EH (cell line): ENCODE measurements around the gene RASA3.
"Not testable (repeated sequence)": the region's sequence is repeated elsewhere in the genome, so short reads cannot be mapped to it uniquely, and the experiment has no call there.

Source experiments
- DNase-seq: peaks from one replicate; pipeline ENCODE4 v3.0.0-alpha.2; 2015; ENCODE audit warnings: low read depth

The RASA3 gene

DNA sequence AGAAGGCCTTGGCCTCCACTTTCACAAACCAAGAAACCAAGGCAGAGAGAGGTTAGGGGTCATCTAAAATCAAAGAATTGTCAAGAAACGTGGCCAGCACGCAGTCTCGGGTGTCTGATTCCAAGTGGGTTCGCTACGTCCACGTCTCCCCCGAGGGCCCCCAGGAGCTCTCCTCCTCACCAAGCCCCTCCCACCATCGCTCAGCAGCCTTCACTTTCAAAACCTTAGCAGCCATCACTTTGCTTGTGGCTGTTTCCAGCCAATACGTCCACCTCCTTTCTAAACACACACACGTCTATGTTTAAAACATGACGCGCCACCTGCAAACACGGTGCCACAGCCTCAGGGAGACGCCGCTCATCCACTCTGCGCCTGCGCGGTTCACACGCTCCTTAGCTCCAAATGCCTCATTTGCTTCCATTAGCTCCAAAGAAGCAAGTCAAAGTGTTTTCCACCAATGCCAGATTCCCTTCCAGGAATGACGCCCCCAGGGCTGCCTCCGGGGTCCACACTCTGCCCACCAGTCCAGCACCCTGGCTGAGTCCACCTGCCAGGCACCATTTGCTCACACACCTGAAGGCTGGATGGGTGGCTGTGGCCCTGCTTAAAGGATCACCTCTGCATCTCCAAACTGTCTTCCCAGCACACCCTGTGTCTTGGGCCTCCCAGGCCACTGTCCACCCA lies 5.5 kb downstream of the RASA3 start:
- no peak for DNase-seq

DNA sequence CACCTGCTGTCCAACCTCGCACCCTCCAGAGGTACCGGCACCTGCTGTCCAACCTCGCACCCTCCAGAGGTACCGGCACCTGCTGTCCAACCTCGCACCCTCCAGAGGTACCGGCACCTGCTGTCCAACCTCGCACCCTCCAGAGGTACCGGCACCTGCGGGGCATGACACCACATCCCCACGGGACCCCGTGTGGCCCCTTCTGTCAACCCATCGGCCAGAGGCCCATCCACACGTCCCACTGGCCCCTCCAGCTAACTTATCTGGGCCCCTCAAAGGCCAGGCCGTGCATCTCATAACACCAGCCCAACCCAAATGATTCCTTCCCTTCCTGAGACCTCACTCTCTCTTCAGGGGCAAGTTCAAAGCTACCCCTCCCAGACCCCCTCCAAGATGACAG lies 6.3 kb downstream of the RASA3 start:
- not testable (repeated sequence) for DNase-seq

DNA sequence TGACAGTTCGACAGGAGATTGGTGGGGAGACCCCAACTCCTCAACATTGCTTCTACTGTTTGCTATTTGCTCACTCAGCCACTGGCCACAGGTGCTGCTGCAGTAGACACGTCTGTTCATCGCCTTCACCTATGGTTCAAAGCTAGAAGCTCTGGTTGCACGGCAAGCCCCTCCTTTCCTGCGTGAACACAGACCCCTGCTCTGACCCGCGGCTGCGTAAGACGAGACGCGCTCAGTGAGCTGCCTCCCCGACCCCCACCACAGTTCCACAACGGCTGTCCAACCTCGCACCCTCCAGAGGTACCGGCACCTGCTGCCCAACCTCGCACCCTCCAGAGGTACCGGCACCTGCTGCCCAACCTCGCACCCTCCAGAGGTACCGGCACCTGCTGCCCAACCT lies 6.8 kb downstream of the RASA3 start:
- DNase-seq = no peak

DNA sequence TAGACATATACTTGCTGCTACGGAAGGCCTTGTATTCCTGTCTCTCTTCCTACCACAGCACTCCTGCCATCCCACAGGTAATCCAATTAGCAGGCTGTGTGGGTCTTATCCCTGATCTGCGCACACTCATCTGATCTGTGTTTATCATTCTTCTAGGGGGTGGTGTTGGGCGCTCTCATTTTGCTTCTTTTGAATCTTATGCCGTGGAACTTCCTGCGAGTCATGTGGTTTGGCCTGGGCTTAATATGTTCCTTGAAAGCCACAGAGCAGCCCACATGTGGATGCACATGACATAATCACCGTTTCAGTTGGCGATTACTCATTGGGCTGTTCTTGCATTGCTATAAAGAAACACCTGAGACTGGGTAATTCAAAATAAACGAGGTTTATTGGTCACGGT lies 7.5 kb downstream of the RASA3 start:
- peak; percentile 81 for DNase-seq

DNA sequence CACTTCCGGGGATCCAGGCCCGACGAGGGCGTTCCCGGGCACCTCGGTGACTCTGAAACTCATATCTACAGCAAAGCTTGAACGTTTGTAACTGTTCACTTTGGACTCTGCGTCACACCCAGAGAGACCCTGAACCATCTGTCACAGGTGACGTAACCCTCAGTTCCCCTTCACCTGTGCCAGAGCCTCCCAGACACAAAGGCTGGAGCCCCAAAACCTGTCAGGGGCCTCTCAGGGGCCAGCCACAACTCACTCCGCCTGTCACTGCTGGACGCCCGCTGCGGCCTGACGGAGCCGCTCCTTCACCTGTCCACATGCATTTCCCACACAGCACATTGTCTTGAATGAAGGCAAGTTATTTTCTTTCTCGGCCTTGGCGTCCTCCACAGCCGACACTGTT lies 8.0 kb downstream of the RASA3 start:
- no peak for DNase-seq

DNA sequence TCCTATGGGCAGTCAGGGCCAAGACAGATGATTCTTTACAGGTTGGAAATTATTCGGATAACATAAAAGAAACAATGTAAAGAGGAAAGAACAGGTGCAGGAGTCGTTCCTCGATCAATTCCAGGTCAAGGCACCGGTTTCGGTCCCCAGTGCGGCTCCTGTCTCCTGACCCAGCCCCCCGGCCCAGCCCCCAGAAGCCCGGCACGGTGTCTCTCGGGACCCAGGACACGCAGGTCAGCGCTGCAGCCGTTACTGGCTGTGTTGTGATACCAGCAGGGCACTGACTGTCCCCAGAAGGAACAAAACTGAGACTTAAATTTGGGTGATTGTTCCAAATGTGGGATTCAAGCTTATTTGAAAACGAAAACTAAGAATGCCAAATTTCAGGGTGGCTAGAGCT lies 8.5 kb downstream of the RASA3 start:
- DNase-seq = no peak

DNA sequence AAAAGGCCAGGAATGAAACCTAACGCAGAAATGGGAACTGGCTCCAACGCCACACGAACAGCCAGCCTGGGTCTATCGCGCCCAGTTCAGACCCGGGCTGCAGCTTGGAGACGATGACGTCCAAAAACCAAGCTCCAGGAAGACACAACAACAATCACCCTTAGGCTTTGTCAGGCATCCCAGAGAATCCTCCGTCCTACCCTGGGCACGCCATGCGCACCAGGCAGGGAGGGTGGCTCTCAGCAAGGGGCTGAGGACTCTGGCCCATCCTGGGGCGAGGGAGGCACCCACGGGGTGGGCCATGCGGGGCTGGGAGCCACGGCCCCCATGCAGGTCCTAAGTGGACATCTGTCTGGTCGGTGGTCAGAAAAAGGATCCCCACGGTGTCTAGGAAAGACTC lies 9.0 kb downstream of the RASA3 start:
- DNase-seq = no peak

DNA sequence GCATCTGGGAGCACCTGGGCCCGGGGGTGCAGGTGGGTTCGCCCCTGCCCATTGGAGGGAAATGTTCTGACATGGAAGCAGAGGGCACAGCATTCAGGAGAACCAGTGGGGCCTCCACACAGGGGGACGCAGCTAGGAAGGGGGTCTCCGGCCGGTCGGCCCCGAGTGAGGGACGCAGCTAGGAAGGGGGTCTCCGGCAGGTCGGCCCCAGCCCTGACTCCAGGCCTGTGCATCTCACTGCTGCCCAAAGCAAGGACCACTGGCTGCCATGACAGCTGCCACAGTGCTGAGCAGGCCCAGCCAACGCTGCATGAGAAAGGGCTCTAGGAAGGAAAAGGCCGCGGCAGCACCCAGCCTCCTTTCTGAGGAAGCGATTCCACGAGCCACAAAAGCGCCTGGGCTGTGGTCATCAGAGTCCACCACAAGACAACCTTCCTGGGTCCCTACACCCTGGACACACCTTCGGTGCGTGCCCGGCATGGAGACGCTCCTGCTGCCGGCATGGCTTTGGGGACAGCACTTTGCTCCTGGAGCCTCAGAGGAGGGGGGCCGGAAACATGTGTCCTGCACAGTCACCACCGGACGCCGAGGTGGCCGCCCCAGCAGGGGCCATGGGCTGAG lies 9.7 kb downstream of the RASA3 start:
- DNase-seq = no peak

DNA sequence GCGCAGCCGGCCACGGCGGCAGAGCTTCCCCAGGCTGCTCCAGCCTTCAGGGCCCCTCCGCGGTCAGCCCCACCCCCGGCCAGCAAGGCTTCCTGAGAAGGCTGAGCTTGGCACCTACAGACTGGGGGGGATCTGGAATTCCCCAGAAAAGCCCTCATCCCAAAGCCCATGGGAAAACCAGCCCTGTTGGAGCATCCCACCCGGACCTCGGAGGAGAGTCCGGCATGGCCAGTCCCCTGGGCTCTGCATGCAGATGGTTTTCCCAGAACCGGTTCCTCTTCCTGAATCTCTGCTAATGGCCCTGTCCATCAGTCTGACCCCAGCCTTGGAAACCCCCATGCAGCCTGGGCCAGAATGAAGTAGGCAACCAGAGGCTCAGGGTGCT lies 10.3 kb downstream of the RASA3 start:
- no peak for DNase-seq

DNA sequence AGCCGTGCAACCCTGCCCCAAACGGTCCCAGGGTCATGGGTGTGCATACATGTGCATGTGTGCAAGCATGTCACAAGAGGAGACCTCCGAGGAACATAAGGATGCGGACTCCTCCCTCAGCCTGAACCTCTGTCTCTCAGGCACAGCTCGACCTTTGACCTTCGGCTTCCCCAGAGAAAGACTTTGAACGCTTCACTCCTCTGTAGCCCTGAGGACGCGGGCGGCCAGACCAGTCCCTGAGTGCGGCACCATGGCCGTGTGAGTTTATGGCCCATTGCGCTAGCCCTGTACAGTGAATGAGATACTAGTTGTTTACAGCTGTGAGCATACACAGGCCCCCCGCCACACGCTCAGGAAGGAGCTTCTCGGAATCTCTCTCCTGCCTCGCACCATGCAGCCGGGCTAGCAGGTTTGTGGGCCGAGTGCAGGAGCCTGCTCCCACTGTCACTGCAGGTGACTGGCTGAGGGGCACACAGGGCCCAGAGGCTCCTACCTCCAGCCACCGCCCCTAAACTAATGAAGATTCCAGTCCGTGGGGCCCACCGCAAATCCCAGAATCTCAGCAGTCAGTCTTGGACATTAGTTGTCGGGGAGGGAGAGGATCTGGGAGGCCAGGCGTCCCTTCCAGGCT lies 10.8 kb downstream of the RASA3 start:
- no peak for DNase-seq

DNA sequence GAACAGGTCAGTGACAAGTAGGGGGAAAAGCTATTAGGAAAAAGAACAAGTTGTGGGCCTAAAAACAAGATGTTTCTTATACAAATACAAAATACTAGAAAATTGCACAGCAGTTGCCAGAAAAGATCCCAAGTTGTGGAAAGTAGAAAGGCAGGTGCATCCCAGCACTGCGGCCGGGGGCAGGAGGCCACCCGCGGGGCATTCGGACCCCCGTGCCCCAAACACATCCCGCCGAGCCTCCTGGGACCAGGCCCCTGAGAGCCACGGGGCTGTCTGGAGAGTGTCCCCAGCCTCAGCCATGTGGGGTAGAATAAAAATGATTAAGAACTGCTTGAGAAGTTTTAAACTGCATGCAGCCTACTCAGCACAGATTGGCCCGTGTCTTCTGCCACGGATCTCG lies 11.4 kb downstream of the RASA3 start:
- DNase-seq = no peak

DNA sequence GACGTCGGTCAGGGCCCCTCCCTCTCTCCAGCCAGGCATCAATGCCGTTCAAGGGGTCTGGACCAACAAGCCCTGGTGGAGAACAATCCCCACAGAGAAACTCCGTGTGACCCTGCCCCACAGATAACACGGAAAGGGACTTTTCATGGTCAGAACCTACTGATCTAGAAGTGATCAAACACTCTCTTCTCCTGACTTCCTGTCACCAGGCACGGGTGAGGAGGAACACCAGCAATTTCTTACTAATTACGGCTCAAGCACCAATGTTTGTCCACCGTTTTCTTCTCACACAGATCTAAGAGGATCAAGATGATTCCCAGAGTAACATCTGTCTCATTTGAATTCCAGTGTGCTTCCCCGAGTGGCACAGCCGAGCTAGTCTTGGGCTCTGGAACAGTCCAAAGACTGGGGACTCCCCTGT lies 11.8 kb downstream of the RASA3 start:
- no peak for DNase-seq

DNA sequence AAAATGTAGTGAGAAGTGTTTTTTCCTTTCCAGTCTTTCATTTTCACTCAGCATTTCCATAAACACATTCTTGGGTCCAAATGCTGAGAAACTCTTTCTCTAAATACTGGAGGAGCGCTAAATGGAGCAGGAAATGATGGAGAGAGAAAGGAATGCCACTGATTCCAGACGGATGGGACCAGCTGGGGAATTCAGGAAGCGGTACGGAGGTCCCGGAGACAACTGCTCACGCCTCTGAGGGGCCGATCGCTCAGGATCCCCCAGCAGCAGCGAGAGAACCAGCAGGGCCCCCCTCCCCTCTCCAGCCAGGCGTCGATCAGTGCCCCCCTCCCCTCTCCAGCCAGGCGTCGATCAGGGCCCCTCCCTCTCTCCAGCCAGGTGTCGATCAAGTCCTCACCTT lies 13.2 kb downstream of the RASA3 start:
- DNase-seq = peak; percentile 97

DNA sequence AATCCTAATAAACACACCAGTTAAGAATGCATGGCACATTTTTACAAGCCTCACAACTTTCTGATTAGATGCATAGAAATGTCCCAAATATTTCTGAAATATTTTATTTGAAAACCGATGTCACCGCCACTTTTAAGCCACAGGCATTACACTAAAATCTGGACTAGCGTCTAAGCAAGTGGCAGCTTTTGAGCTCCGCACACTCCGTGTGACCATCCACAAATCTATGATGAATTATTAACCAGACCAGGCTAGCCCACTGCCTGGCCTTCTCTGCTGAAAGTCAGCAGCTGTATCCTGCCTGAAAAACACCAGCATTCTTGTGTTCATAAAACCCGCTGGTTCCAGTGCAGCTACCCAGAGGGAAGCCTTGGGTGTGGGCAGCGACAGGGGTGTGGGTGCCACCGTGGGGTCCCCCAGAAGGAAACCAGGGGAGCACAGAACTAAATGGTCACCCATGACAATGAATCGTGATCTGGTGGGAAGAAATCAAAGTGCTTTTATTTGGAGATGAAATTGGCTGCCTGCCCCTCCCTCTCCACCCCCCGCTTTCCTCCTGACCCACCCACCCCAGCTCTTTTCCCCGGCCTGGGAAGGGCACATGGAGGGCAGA lies 13.8 kb downstream of the RASA3 start:
- DNase-seq = peak; percentile 86

DNA sequence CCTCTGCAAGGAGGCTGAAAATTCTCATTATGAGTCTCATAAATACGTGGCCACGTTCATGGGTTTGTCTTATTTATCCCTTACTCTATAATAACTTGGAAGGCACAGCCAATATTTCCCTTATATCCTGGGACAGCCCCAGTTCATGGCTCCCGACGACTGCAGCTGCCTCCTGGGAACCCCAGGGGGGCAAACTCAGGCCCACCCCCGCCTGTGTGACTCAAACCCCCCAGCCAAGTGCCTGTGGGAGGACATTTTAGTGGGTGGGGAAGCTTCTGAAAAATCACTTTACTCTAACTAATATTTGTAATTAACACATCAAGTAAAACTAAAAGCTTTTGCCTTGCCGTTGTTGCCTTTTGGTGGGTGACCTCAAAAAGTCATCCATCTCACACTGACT lies 14.3 kb downstream of the RASA3 start:
- no peak for DNase-seq

DNA sequence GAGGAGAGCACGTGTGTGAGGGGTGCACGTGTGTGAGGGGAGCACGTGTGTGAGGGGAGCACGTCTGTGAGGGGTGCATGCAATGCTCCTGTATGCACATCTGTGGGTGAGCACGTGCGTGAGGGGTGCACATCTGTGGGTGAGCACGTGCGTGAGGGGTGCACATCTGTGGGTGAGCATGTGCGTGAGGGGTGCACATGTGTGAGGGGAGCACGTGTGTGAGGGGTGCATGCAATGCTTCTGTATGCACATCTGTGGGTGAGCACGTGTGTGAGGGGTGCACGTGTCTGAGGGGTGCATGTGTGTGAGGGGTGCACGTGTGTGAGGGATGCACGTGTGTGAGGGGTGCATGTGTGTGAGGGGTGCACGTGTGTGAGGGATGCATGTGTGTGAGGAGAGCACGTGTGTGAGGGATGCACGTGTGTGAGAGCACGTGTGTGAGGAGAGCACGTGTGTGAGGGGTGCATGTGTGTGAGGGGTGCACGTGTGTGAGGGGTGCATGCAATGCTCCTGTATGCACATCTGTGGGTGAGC lies 15.0 kb downstream of the RASA3 start:
- not testable (repeated sequence) for DNase-seq

DNA sequence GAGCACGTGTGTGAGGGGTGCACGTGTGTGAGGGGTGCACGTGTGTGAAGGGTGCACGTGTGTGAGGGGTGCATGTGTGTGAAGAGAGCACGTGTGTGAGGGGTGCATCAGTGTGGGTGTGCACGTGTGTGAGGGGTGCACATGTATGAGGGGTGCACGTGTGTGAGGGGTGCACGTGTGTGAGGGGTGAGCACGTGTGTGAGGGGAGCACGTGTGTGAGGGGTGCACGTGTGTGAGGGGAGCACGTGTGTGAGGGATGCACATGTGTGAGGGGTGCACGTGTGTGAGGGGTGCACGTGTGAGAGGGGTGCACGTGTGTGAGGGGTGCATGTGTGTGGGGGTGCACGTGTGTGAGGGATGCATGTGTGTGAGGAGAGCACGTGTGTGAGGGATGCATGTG lies 15.7 kb downstream of the RASA3 start:
- no peak for DNase-seq

DNA sequence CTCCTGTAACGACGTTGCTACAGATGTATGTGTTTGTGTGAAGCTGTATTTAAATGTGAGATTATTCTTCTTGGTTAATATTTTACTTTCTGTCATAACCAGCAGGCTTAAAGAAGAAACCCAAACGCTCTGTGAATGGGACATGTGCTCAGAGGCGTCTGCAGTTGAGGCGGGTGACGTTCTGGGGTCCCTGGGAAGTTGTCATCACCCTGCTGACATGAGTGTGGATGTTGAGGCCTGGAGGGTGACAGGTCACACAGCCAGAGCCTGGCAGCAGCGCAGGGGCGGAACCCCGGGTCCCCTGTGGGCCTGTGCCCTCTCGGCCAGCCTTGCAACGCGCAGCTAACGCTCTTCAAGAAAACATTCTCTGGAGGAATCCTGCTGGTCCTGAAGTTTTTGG lies 16.6 kb downstream of the RASA3 start:
- DNase-seq = no peak

DNA sequence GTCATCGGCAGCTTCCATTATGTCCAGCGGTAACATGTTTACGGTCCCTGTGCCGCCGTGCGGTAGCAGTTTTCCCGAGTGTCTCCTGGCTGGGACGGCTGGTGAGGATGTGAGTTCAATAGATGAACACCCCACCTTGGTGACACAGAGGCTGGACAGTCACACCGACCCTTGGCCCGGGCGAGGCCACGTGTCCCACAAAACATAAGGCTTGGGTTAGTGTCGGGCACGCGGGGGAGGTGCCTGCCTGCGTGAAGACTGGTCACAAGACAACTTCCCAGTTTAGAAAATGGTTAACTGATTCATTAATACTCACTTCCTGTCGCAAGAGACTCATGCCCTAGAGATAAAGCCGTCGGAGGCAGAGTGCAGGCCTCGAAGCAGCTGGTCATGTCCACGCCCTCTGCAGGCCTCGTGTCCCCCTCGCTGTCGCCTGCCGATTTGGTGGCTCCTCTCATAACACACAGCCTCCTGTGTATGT lies 17.2 kb downstream of the RASA3 start:
- peak; percentile 92 for DNase-seq

DNA sequence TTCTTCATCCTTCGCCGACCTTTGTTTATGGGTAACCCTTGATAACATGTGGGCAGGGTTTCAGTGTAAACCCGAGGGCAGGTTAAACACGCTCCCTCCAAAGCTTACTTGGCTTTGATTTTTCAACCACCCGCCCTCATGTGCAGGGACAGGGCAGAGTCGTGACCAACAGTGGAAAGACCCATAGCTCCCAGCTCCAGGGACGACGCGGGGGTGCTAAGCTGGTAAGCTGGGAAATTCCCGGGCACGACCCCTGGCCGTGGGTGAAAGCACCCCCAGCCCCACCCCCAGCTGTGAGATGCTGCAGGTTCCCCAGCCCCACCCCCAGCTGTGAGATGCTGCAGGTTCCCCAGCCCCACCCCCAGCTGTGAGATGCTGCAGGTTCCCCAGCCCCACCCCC lies 17.8 kb downstream of the RASA3 start:
- DNase-seq = not testable (repeated sequence)

DNA sequence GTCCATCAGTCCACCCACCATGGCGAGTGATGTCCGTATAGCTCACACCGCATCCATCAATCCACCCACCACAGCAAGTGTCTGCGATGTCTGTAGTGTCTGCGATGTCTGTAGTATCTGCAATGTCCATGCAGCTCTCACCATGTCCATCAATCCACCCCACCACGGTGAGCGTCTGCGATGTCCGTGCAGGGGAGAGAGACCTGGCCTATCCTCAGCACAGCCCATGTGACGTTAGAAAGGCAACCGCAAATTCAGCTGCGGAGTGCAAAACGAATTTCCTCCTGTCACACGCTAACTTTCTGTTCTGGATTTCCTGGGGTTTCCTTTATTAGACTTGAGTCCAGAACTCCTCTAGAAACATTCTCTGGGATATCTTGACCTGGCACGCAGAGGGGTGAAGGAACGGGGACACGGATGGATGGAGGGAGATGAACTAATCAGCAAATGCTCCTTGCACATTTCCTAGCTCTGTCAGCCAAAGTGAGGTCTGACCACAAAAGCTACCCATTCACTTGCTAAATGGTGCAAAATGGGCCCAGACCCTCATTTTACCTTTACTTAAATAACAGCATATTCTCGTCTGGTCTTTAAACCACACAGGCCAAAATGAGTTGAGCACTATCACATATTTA lies 18.3 kb downstream of the RASA3 start:
- no peak for DNase-seq

DNA sequence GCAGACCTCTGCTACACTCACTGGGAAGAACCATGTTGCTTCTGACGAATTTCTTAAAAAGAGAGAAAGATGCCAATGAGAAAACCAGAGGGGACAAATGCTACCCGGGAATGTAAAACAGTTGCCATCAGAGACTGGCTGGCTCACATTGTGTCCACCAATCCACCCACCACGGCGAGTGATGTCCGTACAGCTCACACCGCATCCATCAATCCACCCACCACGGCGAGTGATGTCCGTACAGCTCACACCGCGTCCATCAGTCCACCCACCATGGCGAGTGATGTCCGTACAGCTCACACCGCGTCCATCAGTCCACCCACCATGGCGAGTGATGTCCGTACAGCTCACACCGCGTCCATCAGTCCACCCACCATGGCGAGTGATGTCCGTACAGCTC lies 19.0 kb downstream of the RASA3 start:
- not testable (repeated sequence) for DNase-seq
